HCT116 (cell line): ENCODE results near the gene IL18.

Experiments
- JUND ChIP-seq: IDR thresholded peaks from 2 replicates; pipeline ENCODE4 v1.6.1; 2012
- POLR2A ChIP-seq: IDR thresholded peaks from 2 replicates; pipeline ENCODE4 v1.7.0; 2011; ENCODE audit warnings: borderline replicate concordance; ENCODE audit not compliant: insufficient read depth, insufficient read length; ENCODE audit errors: extremely low read depth
- RAD21 ChIP-seq: IDR thresholded peaks from 2 replicates; pipeline ENCODE4 v1.6.1; 2012; ENCODE audit warnings: low read depth, mild to moderate bottlenecking
- SIN3A ChIP-seq: IDR thresholded peaks from 2 replicates; pipeline ENCODE4 v1.6.1; 2012; ENCODE audit warnings: low read depth
- SP1 ChIP-seq: IDR thresholded peaks from 2 replicates; pipeline ENCODE4 v1.6.1; 2012; ENCODE audit warnings: low read depth
- SRF ChIP-seq: IDR thresholded peaks from 2 replicates; pipeline ENCODE4 v1.6.1; 2012; ENCODE audit warnings: low read depth
- TCF7L2 ChIP-seq: IDR thresholded peaks from 2 replicates; pipeline ENCODE4 v1.7.0; 2011; ENCODE audit warnings: borderline replicate concordance, inconsistent platforms; ENCODE audit not compliant: insufficient read depth, insufficient read length; ENCODE audit errors: extremely low read depth
- YY1 ChIP-seq: IDR thresholded peaks from 2 replicates; pipeline ENCODE4 v1.6.1; 2011; ENCODE audit warnings: low read length, low read depth, moderate library complexity, mild to moderate bottlenecking; ENCODE audit not compliant: insufficient replicate concordance; ENCODE audit errors: extremely low read depth
- ZBTB33 ChIP-seq: IDR thresholded peaks from 2 replicates; pipeline ENCODE4 v1.6.1; 2011; ENCODE audit warnings: mild to moderate bottlenecking, low read length, moderate library complexity; ENCODE audit not compliant: insufficient replicate concordance; ENCODE audit errors: extremely low read depth
- TF ChIP-seq, protein P1 (sequence below): IDR thresholded peaks from 2 replicates; pipeline ENCODE4 v1.6.1; 2012; ENCODE audit warnings: low read depth
- TF ChIP-seq, protein P2 (sequence below), 3 experiments: fragments of 200-600 bp in 1 of 3; sonication (generic) in 1 of 3; IDR thresholded peaks in 2 of 3; conservative IDR thresholded peaks in 1 of 3; 2 replicates each; pipeline ENCODE4 v1.5.1; 2012 to 2017; ENCODE audit warnings: low read depth in 2 of 3, low read length in 2 of 3, antibody characterized with exemption in 1 of 3, borderline replicate concordance in 1 of 3, control low read depth in 1 of 3, mild to moderate bottlenecking in 1 of 3, mixed read lengths in 1 of 3, mixed run types in 1 of 3, moderate library complexity in 1 of 3; ENCODE audit not compliant: insufficient read depth in 1 of 3

- TF ChIP-seq, protein P1, sequence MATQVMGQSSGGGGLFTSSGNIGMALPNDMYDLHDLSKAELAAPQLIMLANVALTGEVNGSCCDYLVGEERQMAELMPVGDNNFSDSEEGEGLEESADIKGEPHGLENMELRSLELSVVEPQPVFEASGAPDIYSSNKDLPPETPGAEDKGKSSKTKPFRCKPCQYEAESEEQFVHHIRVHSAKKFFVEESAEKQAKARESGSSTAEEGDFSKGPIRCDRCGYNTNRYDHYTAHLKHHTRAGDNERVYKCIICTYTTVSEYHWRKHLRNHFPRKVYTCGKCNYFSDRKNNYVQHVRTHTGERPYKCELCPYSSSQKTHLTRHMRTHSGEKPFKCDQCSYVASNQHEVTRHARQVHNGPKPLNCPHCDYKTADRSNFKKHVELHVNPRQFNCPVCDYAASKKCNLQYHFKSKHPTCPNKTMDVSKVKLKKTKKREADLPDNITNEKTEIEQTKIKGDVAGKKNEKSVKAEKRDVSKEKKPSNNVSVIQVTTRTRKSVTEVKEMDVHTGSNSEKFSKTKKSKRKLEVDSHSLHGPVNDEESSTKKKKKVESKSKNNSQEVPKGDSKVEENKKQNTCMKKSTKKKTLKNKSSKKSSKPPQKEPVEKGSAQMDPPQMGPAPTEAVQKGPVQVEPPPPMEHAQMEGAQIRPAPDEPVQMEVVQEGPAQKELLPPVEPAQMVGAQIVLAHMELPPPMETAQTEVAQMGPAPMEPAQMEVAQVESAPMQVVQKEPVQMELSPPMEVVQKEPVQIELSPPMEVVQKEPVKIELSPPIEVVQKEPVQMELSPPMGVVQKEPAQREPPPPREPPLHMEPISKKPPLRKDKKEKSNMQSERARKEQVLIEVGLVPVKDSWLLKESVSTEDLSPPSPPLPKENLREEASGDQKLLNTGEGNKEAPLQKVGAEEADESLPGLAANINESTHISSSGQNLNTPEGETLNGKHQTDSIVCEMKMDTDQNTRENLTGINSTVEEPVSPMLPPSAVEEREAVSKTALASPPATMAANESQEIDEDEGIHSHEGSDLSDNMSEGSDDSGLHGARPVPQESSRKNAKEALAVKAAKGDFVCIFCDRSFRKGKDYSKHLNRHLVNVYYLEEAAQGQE, result no peak
- TF ChIP-seq POLR2A, result no peak
- TF ChIP-seq SIN3A, result no peak
- no peak for TF ChIP-seq SRF
- TF ChIP-seq ZBTB33, result no peak
- no peak for TF ChIP-seq SP1
- TF ChIP-seq, protein P2, sequence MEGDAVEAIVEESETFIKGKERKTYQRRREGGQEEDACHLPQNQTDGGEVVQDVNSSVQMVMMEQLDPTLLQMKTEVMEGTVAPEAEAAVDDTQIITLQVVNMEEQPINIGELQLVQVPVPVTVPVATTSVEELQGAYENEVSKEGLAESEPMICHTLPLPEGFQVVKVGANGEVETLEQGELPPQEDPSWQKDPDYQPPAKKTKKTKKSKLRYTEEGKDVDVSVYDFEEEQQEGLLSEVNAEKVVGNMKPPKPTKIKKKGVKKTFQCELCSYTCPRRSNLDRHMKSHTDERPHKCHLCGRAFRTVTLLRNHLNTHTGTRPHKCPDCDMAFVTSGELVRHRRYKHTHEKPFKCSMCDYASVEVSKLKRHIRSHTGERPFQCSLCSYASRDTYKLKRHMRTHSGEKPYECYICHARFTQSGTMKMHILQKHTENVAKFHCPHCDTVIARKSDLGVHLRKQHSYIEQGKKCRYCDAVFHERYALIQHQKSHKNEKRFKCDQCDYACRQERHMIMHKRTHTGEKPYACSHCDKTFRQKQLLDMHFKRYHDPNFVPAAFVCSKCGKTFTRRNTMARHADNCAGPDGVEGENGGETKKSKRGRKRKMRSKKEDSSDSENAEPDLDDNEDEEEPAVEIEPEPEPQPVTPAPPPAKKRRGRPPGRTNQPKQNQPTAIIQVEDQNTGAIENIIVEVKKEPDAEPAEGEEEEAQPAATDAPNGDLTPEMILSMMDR (IDR thresholded peaks at IDR 0.05 in 2 of 3, conservative IDR thresholded peaks at IDR 0.05 in 1 of 3; ENCODE audit: borderline replicate concordance in 1 of 3, insufficient read depth in 1 of 3, low read depth in 2 of 3, low read length in 2 of 3), result no peak
- no peak for TF ChIP-seq TCF7L2
- TF ChIP-seq JUND, result no peak
- no peak for TF ChIP-seq YY1
- TF ChIP-seq RAD21, result no peak
Observed at GRCh38 chr11:112177589-112177988, 13.7 kb upstream of the IL18 start.
